Measurements from ENCODE around the gene NDST3. TPM values are rescaled to one million over a fixed set of nuclear protein-coding genes. Genes with fewer than 3 reads are reported as not detected.

NDST3 gene
- polyA plus RNA-seq, 10 donors, result 0.07 to 1.0 (median 0.12) TPM; not detected in 3

GRCh38 chr4:118077767-118078105 is 43.5 kb downstream of the NDST3 start:
- DNase-seq, result no peak

DNA sequence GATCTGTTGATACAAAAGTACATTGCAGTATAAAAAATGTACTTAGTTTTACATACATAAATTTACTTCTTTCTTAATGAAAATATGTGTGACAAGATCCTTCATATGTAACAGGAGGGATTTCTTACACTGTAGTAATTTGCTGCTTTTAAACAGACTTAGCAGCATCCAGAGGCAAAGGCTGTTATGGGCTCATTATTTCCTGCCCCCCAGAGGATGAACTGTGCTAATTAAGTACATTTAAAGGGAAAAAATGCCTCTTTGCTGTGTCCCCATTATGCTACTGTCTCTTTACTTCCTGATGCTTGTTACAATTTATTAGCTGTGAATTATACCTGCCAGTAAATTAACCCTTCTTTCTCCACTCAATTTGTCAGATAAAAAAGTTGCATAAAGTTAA is 47.1 kb downstream of the NDST3 start:
- no peak for DNase-seq

- DNase-seq, result no peak
Measured at GRCh38 chr4:118082182-118082581, 47.9 kb downstream of the NDST3 start.

GRCh38 chr4:118085700-118086099 is 51.4 kb downstream of the NDST3 start:
- DNase-seq, result no peak

- no peak for DNase-seq
Measured at GRCh38 chr4:118086344-118086743, 52.1 kb downstream of the NDST3 start.

DNA sequence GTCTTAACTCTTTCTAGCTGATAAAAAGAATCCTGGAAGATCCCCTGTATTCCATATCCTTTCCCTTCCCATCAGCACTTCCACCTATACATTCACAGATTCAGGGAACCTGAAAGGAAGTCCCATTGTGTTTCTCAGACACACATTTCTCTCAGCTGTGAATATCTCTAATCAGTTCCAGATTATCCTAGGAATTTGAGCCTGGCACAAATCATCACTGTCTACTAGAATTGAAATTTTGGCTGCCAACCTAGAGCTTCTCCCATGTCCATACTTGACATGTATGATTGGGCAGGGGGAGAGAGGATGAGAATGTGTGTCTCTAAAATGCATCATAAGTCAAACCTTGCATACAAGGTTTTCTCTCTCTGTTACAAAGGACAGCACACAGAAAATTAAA is 53.1 kb downstream of the NDST3 start:
- no peak for DNase-seq

DNA sequence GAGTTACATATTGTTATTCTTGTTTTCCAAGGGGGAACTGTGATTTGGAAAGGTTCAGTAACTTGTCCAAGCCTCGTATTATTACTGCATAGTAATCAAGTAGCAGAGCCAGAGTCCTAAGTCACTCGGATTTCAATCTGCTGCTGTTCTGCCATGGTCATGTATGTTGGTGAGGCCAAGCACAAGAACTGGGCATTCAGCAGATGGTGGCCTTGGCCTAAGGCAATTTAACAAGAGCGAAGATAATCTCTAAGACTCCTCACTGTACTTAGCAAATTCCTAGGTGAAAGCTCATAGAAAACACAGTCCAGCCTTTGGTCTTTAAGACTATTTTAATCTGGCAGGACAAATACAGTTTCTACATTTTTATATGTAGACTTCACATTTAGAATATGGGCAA is 64.8 kb downstream of the NDST3 start:
- DNase-seq, result no peak

DNA sequence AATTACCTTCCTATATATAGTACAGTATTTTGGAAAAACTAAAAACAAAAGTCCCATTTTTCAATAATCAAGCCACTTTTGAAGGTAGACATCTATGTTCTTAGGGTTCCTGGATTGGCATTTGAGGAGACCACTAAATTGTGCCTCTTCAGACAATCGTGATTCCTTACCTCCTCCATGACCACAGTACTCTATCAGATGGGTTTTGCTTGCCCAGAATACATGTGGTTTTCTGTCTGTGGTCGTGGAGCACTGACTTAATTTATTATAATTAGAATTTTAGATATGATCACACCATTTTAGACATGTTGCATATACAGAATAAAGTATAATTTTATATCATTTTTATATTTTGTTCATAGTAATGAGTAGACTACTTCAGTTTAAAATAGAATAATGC is 67.9 kb downstream of the NDST3 start:
- DNase-seq, result no peak

DNA sequence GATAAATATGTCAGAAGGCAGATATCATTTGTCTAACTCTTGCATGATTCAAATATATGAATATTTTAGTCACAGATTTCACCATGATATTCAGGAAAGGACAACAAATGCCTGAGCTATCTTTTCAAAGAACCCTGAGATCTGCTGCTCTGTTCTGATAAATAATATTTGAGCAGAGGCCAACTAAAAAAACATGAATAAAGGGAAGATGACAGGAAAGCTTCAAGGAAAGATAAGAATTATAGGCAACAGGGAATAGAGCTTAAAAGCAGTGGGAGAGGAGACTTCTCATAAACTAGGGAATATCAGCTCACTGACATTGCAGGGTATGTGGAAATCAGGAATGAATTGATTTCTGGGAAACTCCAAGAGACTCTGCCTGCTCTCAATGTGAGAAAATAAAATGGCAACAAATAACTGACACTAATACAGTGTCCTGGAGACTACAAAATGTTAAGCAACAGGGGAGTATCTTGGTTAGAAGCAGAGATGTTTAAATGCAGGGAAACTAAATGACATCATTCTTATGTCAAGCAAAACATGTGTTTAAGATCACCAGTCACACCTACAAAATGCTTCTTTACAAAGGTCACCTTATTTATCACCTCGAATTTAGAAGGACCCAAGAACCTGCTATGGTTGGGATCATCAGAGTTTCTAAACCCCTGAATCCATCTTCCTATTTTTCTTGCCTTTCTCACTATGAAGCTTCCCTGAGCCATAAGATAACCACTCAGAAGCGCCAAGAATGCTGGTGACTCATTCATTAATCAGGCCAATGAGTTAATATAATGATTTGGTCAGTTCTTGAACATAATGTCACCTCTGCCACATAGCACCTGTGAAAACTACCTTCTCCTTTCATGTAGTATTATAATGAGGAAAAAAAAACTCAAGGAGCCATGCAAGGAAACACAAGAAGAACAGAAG is 78.1 kb downstream of the NDST3 start:
- DNase-seq, result no peak

- no peak for DNase-seq
Measured at GRCh38 chr4:118113220-118113619, 78.9 kb downstream of the NDST3 start.

DNA sequence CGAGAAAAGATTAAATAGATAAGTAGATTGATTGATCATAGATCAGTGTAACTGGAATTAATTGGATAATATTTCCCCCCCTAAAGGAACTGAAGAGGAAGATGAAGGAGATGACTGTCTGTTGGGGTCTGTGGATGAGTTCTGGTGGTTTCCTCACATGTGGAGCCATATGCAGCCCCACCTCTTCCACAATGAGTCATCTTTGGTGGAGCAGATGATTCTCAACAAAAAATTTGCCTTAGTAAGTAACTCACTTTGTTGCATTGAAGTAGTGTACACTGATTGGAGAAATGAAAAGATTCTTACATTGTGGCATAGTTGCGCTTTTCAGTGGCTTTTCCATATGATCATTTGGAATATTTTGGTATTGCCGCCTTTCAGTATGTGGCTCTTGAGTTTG is 80.4 kb downstream of the NDST3 start:
- DNase-seq, result no peak

DNA sequence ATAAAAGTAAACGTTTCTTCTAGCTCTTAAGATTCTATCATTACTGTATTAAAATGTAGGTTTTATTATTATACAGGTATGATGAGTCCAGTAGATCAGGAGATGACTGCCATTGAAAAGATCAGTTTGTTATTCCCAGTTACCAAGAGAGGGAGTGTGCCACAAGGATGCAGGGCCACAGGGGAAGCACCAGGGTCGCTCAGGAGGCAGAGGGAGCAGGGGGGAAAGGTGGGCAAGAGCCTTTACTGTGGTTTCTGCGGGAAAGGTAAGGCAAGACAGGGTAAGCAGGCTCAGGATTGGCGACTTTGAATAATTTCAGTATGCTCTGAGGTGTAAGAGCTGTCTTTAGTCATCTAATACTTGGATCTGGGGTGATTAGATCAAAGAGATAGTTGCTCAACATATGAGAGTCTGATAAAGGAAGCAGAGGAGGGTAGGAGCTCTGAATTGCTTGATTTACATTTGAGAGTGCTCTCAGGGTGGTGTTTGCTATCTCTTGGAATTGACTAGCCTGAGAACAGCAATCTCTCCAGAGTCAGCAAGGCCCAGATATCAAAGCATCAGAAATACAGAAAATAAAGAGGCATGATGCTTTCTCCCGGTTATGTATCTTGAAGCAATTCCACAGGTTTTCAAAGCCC is 86.0 kb downstream of the NDST3 start:
- no peak for DNase-seq

DNA sequence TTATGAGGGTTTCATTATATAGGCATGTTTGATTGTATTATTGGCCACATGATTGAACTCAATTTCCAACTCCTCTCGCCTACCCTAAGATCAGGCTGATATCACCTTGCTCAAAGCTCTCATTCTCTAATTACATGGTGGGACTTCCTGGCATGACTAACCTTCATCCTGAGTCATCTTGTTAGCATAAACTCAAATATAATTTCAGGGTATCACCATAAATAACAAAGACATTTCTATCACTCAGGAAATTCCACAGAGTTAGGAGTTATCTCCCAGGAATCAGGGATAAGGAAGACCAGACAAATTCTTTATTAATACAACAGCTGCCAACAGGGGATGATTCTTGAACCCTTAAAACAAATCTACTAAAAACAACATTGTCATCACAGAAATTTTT is 90.7 kb downstream of the NDST3 start:
- no peak for DNase-seq

DNA sequence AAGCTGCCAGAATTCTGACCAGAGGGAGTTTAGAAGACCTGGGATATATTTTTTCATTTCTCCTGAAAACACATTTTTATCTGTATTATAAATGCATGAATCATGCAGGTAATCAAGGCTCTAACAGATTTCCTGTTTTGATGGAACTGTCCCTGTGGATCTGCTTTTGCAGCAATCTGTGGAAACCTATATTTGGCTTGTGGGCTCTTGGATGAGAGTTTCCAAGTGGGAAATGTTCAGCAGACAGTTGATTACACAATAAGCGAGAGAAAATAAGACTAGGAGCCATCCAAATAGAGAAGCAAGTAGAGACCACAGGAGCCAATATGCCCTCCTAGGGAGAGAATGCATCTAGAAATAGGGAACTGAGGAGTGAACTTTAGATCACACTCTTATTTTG is 105.0 kb downstream of the NDST3 start:
- DNase-seq, result peak in 1 of 3 donors; percentile 4

GRCh38 chr4:118141240-118141639 is 107.0 kb downstream of the NDST3 start:
- DNase-seq, result no peak

- peak in 1 of 3 donors; percentile 33 for DNase-seq
Measured at GRCh38 chr4:118154649-118155048, 120.4 kb downstream of the NDST3 start.

DNA sequence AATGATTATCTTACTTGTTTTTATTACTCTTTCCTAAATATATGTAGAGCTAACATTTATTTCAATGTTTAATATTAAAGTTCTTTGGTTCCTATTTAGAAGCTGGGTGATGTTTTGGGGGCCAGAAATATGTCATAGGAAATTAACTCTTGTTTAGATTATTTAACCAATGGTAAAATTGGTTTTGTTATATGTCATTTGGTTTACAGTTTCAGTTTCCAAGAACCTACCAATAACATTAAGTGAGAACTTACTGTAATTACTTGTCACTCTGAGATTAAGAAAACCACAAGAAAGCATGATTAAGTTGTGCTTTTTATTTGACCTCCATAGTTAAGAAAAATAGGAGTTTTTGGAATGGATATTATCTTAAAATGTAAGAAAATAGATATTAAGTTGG is 121.2 kb downstream of the NDST3 start:
- no peak for DNase-seq

GRCh38 chr4:118158763-118159375 is 124.6 kb downstream of the NDST3 start:
- DNase-seq, result peak in 1 of 3 donors; percentile 1

DNA sequence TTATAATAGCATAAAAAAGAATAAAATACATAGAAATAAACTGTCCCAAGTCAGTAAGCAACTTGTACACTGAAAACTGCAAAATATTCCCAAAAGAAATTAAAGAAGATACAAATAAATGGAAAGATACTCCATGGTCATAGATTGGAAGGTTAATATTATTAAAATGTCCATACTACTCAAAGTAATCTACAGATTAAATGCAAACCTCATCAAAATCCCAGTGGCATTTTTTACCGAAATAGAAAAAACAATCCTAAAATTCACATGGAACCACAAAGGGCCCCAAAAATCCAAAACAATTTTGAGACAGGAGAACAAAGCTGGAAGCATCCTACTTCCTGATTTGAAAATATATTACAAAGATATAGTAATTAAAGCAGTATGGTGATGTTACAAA is 133.0 kb downstream of the NDST3 start:
- DNase-seq, result no peak

GRCh38 chr4:118171381-118171780 is 137.1 kb downstream of the NDST3 start:
- no peak for DNase-seq

DNA sequence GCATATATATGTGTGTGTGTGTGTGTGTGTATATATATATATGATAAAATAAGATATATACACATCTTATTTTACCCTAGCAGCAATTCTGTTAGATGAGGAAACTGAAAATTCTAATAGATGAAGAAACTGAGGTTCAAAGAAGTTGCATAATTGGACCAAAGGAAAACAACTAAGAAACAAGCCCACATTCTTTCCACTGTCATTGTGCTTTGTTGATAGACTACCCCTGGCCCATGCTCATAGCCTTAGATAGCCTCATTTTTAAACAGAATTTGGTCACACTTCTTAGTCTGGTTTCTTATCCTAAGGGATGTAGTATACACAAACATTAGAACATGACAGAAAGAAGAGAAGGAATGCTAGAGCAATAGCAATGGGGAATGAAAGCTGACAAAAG is 138.8 kb downstream of the NDST3 start:
- no peak for DNase-seq

GRCh38 chr4:118173956-118174725 is 139.9 kb downstream of the NDST3 start:
- DNase-seq, result peak in 2 of 3 donors; percentile 18 to 79

Measured in muscle of back (tissue), 11 donors.